IMR-90 (cell line): ENCODE results near the gene SIPA1L3. TPM values are rescaled to one million over a fixed set of nuclear protein-coding genes. Genes with fewer than 3 reads are reported as not detected.

Source experiments
- ATAC-seq: fragments of 200-7000 bp; cut with Tn5 transposase; 2 replicates; pipeline ENCODE4 v1.9.1; 2020; ENCODE audit warnings: low read depth, mild to moderate bottlenecking, moderate library complexity
- BruUV-seq: library from RNA; stranded (reverse); fragments of 400-500 nt; replicated peaks from 2 replicates; lab custom pipeline; 2021; lab: Mats Ljungman, UMichigan
- CTCF ChIA-PET: fragments of 300-600 bp; formaldehyde crosslinking; extraction: SDS; loops from one replicate; lab custom pipeline; 2021; ENCODE audit warnings: antibody characterized with exemption; lab: Yijun Ruan, JAX
- POLR2A ChIA-PET: fragments of 300-600 bp; sonication (Branson Sonifier 250); formaldehyde crosslinking; loops from one replicate; lab custom pipeline; 2022; ENCODE audit warnings: antibody characterized with exemption; ENCODE audit not compliant: unreplicated experiment; lab: Charles Lee
- DNase-seq: peaks from one replicate; pipeline ENCODE4 v3.0.0; 2013
- H2AFZ ChIP-seq: replicated peaks from 2 replicates; pipeline ENCODE3; 2013; ENCODE audit warnings: low read length, mild to moderate bottlenecking; ENCODE audit not compliant: poor library complexity
- H2AK5ac ChIP-seq: 2 replicates; pipeline ENCODE4 v1.6.1; 2013; ENCODE audit warnings: low read depth, low read length, inconsistent platforms
- H2AK9ac ChIP-seq: replicated peaks from 2 replicates; pipeline ENCODE3; 2013; ENCODE audit warnings: mild to moderate bottlenecking, low read depth, low read length, moderate library complexity; ENCODE audit not compliant: poor library complexity
- H2BK120ac ChIP-seq: 2 replicates; pipeline ENCODE4 v1.6.1; 2013; ENCODE audit warnings: low read depth, low read length, inconsistent platforms
- H2BK15ac ChIP-seq: 3 replicates; pipeline ENCODE4 v1.6.1; 2013; ENCODE audit warnings: low read depth, low read length, inconsistent platforms
- H2BK20ac ChIP-seq: 2 replicates; pipeline ENCODE4 v1.6.1; 2013; ENCODE audit warnings: low read depth, mild to moderate bottlenecking, inconsistent platforms, low read length, moderate library complexity
- H2BK5ac ChIP-seq: 2 replicates; pipeline ENCODE4 v1.6.1; 2013; ENCODE audit warnings: mild to moderate bottlenecking, low read depth, low read length, inconsistent platforms; ENCODE audit not compliant: poor library complexity, severe bottlenecking
- H3K14ac ChIP-seq: replicated peaks from 2 replicates; pipeline ENCODE4 v1.6.1; 2013; ENCODE audit warnings: low read depth, low read length, inconsistent platforms
- H3K18ac ChIP-seq: 2 replicates; pipeline ENCODE4 v1.6.1; 2013; ENCODE audit warnings: low read depth, low read length, control low read depth
- H3K23ac ChIP-seq: 2 replicates; pipeline ENCODE4 v1.6.1; 2013; ENCODE audit warnings: low read depth, low read length, inconsistent platforms
- H3K27ac ChIP-seq: 2 replicates; pipeline ENCODE4 v1.5.1; 2013; ENCODE audit warnings: mild to moderate bottlenecking, control low read depth, low read length; ENCODE audit not compliant: insufficient read depth
- H3K27me3 ChIP-seq: 2 replicates; pipeline ENCODE4 v1.6.1; 2013; ENCODE audit warnings: low read length; ENCODE audit not compliant: control insufficient read depth, insufficient read depth
- H3K36me3 ChIP-seq: 2 replicates; pipeline ENCODE4 v1.6.1; 2013; ENCODE audit warnings: low read length, mixed read lengths; ENCODE audit not compliant: control insufficient read depth, insufficient read depth
- H3K4ac ChIP-seq: 2 replicates; pipeline ENCODE4 v1.6.1; 2013; ENCODE audit warnings: low read depth, low read length, inconsistent platforms
- H3K4me1 ChIP-seq: 2 replicates; pipeline ENCODE4 v1.6.1; 2013; ENCODE audit warnings: low read length, mixed read lengths; ENCODE audit not compliant: control insufficient read depth, insufficient read depth
- H3K4me2 ChIP-seq: 2 replicates; pipeline ENCODE4 v1.6.1; 2013; ENCODE audit warnings: low read depth, mild to moderate bottlenecking, control low read depth, low read length, moderate library complexity
- H3K4me3 ChIP-seq: 2 replicates; pipeline ENCODE4 v1.5.1; 2013; ENCODE audit warnings: low read depth, mild to moderate bottlenecking, control low read depth, low read length, moderate library complexity; ENCODE audit not compliant: insufficient read depth
- H3K56ac ChIP-seq: 2 replicates; pipeline ENCODE4 v1.6.1; 2013; ENCODE audit warnings: low read length, inconsistent platforms; ENCODE audit not compliant: insufficient read depth; ENCODE audit errors: extremely low read depth
- H3K79me1 ChIP-seq, 2 experiments: 2 replicates each; pipeline ENCODE4 v1.6.1; 2013; ENCODE audit warnings: low read length in 2 of 2, inconsistent platforms in 1 of 2, low read depth in 1 of 2
- H3K9ac ChIP-seq: 2 replicates; pipeline ENCODE4 v1.6.1; 2013; ENCODE audit warnings: low read depth, low read length, control low read depth
- H3K9me1 ChIP-seq: 2 replicates; pipeline ENCODE4 v1.6.1; 2013; ENCODE audit warnings: low read length, inconsistent platforms; ENCODE audit not compliant: insufficient read depth
- H3K9me3 ChIP-seq: 2 replicates; pipeline ENCODE4 v1.6.1; 2013; ENCODE audit warnings: low read length; ENCODE audit not compliant: control insufficient read depth, insufficient read depth
- H4K20me1 ChIP-seq: 2 replicates; pipeline ENCODE4 v1.6.1; 2013; ENCODE audit warnings: low read length, inconsistent platforms; ENCODE audit not compliant: insufficient read depth
- H4K5ac ChIP-seq: 2 replicates; pipeline ENCODE4 v1.6.1; 2013; ENCODE audit warnings: mild to moderate bottlenecking, low read depth, low read length, control low read depth
- H4K8ac ChIP-seq, 2 experiments: 2 replicates each; pipeline ENCODE4 v1.6.1; 2013; ENCODE audit warnings: low read depth in 2 of 2, low read length in 2 of 2, control low read depth in 1 of 2, inconsistent platforms in 1 of 2
- H4K91ac ChIP-seq: 2 replicates; pipeline ENCODE4 v1.6.1; 2013; ENCODE audit warnings: low read depth, low read length, inconsistent platforms; ENCODE audit not compliant: insufficient read depth
- BHLHE40 ChIP-seq: fragments of 150-350 bp; IDR thresholded peaks from 2 replicates; pipeline ENCODE4 v1.6.1; 2016; ENCODE audit warnings: mild to moderate bottlenecking, low read depth, low read length
- CEBPB ChIP-seq: IDR thresholded peaks from 2 replicates; pipeline ENCODE4 v1.6.1; 2012; ENCODE audit warnings: low read depth, low read length, improper control_type of control experiment
- CHD1 ChIP-seq: IDR thresholded peaks from 2 replicates; pipeline ENCODE4 v1.6.1; 2012; ENCODE audit warnings: low read depth, low read length, improper control_type of control experiment
- CTCF ChIP-seq: conservative IDR thresholded peaks from 2 replicates; pipeline ENCODE4 v1.5.1; 2012; ENCODE audit warnings: mild to moderate bottlenecking, low read depth, low read length, improper control_type of control experiment
- FOS ChIP-seq: fragments of 150-350 bp; IDR thresholded peaks from 2 replicates; pipeline ENCODE4 v1.6.1; 2016; ENCODE audit warnings: low read depth, low read length
- MAFK ChIP-seq: IDR thresholded peaks from 2 replicates; pipeline ENCODE4 v1.6.1; 2012; ENCODE audit warnings: low read depth, low read length, improper control_type of control experiment
- MXI1 ChIP-seq: IDR thresholded peaks from 2 replicates; pipeline ENCODE4 v1.6.1; 2012; ENCODE audit warnings: low read depth, mild to moderate bottlenecking, low read length, moderate library complexity, borderline replicate concordance
- POLR2A ChIP-seq: IDR thresholded peaks from 2 replicates; pipeline ENCODE4 v1.6.1; 2012; ENCODE audit warnings: mild to moderate bottlenecking, low read depth, low read length
- RAD21 ChIP-seq: IDR thresholded peaks from 2 replicates; pipeline ENCODE4 v1.6.1; 2012; ENCODE audit warnings: low read length, improper control_type of control experiment
- RCOR1 ChIP-seq: IDR thresholded peaks from 2 replicates; pipeline ENCODE4 v1.6.1; 2012; ENCODE audit warnings: mild to moderate bottlenecking, low read length, improper control_type of control experiment; ENCODE audit not compliant: insufficient replicate concordance
- RFX5 ChIP-seq: IDR thresholded peaks from 2 replicates; pipeline ENCODE4 v1.8.0; 2012; ENCODE audit warnings: low read depth, mild to moderate bottlenecking, low read length, moderate library complexity
- USF2 ChIP-seq: fragments of 150-350 bp; IDR thresholded peaks from 2 replicates; pipeline ENCODE4 v1.6.1; 2017; ENCODE audit warnings: mild to moderate bottlenecking, antibody characterized with exemption, low read length, low read depth
- WGBS, 2 experiments: methylation state at CpG; one replicate each; pipeline versions ENCODE4 v1.1.5 to v1.1.7; 2013; ENCODE audit warnings: missing lambda C conversion rate in 2 of 2; ENCODE audit not compliant: insufficient read length in 1 of 2; ENCODE audit errors: extremely low coverage in 2 of 2; 5-methylcytosine and 5-hydroxymethylcytosine counted together
- dilution Hi-C: fragments of 300-500 bp; cut with HindIII; formaldehyde crosslinking; loops from one replicate; pipeline ENCODE4 v1.14.3; 2018; ENCODE audit warnings: low sequenced_read_pairs; ENCODE audit not compliant: unreplicated experiment
- in situ Hi-C: fragments of 300-500 bp; cut with MboI; formaldehyde crosslinking; loops from 3 replicates; pipeline ENCODE4 v1.14.3; 2019; ENCODE audit warnings: low sequenced_read_pairs, inconsistent platforms, mixed read lengths
- intact Hi-C: fragments of 100-400 bp; cut with micrococcal nuclease; formaldehyde crosslinking; loops from 2 replicates; pipeline ENCODE4 v1.10.0; 2022
- polyA plus RNA-seq, 3 experiments: library from polyadenylated mRNA; depleted of rRNA; stranded (reverse); fragments of >200 nt; gene quantifications; 2 replicates each; pipeline ENCODE4 v1.2.3, GENCODE V29; 2012; ENCODE audit warnings: low replicate concordance in 1 of 3
- total RNA-seq: library from RNA; depleted of rRNA; stranded (reverse); fragments of >200 nt; gene quantifications from 2 replicates; pipeline ENCODE4 v1.2.3, GENCODE V29; 2012

SIPA1L3 gene
- total and polyA plus RNA-seq, 2 of the 4 experiments (the other 2 are of a cell fraction): 4.1 to 9.4 TPM

GRCh38 chr19:38036707-38037611 lies 130.0 kb downstream of the SIPA1L3 start:
- Histone ChIP-seq H3K14ac (peak overlapping the region; percentile 88), H3K4me1 (peaks cover 31% of the 10 kb centered on the region), H2BK120ac (peak overlapping the region; percentile 77), H2AK5ac (peak overlapping the region; percentile 57), H4K8ac (peak overlapping the region in 1 of 2 experiments; percentile 74; a peak in 2 of 4 replicates), H2BK5ac (peak overlapping the region; percentile 55), H3K79me1 (peaks cover 44 to 70% of the 10 kb centered on the region in 2 experiments), H2BK15ac (peak overlapping the region; percentile 87; the same call in 2 of the 3 replicates), H2AK9ac (peak overlapping the region; percentile 65), H3K27ac (no peak overlapping the region; the same call in 1 of the 2 replicates), H2AFZ (peak overlapping the region; percentile 15), H3K4ac (peak overlapping the region; percentile 78), H3K9me1 (peaks cover 28% of the 10 kb centered on the region), H3K23ac (peak overlapping the region; percentile 87; the same call in 1 of the 2 replicates), H3K4me3 (no peak overlapping the region), H2BK20ac (peak overlapping the region; percentile 72; the same call in 1 of the 2 replicates), H3K27me3 (no peaks in the 10 kb centered on the region), H3K9ac (no peak overlapping the region), H4K5ac (peak overlapping the region; percentile 47; the same call in 1 of the 2 replicates), H3K4me2 (no peak overlapping the region), H3K36me3 (no peaks in the 10 kb centered on the region), H4K91ac (peak overlapping the region; percentile 44), H3K9me3 (no peaks in the 10 kb centered on the region; the same call in 1 of the 2 replicates), H3K56ac (no peak overlapping the region), H3K18ac (peak overlapping the region; percentile 7; the same call in 1 of the 2 replicates), H4K20me1 (peaks cover 11% of the 10 kb centered on the region)
- WGBS, 2 experiments: 90% methylated on average over 2 of the region's 18 CpGs; no CpG with 5 or more reads in 1 of the 2 experiments
- POLR2A ChIA-PET: no interaction called here
- no peak for TF ChIP-seq BHLHE40
- no peak for TF ChIP-seq MXI1
- no peak for TF ChIP-seq POLR2A
- TF ChIP-seq MAFK: no peak
- no peak for TF ChIP-seq CHD1
- TF ChIP-seq CTCF: no peak
- no peak for TF ChIP-seq USF2
- no peak for TF ChIP-seq FOS
- TF ChIP-seq RCOR1: no peak
- TF ChIP-seq CEBPB: no peak
- no peak for TF ChIP-seq RFX5
- no peak for TF ChIP-seq RAD21
- intact Hi-C loops: no loop called here
- ATAC-seq (no peak), DNase-seq (no peak)
- in situ Hi-C loops: no loop called here
- CTCF ChIA-PET: no interaction called here
- no TSS peak for BruUV-seq
- dilution Hi-C loops: no loop called here
